D721Med (cell line): ENCODE results near the gene MECR.
"Not testable (repeated sequence)": the region's sequence is repeated elsewhere in the genome, so short reads cannot be mapped to it uniquely, and the experiment has no call there.

ENCODE experiments used
- DNase-seq: peaks from one replicate; pipeline ENCODE4 v3.0.0; 2011; ENCODE audit warnings: low spot score; ENCODE audit not compliant: insufficient read length
- FAIRE-seq: peaks from 2 replicates; lab custom pipeline; 2011; peaks lifted over from hg19 to GRCh38; lab: Jason Lieb, UNC
- CTCF ChIP-seq: IDR thresholded peaks from 2 replicates; pipeline ENCODE4 v1.5.1; 2012; ENCODE audit warnings: mild to moderate bottlenecking, control low read depth; ENCODE audit not compliant: insufficient read depth; ENCODE audit errors: missing control alignments

Gene MECR

GRCh38 chr1:29235955-29236711 lies 5.4 kb upstream of the MECR start, which contains the start of gene PTPRU:
Gene PTPRU, plus strand, starts transcription at chr1:29236522. Its CDS starts 123 bp downstream, at chr1:29236645.
- DNase-seq (peak; percentile 88), FAIRE-seq (no peak)
- peak; percentile 73 for TF ChIP-seq CTCF

- not testable (repeated sequence) for DNase-seq, FAIRE-seq
Measured at GRCh38 chr1:29234881-29235280, 4.1 kb upstream of the MECR start.

GRCh38 chr1:29234471-29234870 lies 3.7 kb upstream of the MECR start:
- TF ChIP-seq CTCF, result no peak
- no peak for DNase-seq
- FAIRE-seq, result no peak

GRCh38 chr1:29233693-29234092 lies 3.0 kb upstream of the MECR start:
- TF ChIP-seq CTCF, result no peak
- DNase-seq (no peak), FAIRE-seq (no peak)

GRCh38 chr1:29232387-29232786 lies 1.7 kb upstream of the MECR start:
- no peak for TF ChIP-seq CTCF
- no peak for FAIRE-seq
- DNase-seq, result no peak

GRCh38 chr1:29230204-29230552 lies 556 bp downstream of the MECR start:
- no peak for TF ChIP-seq CTCF
- DNase-seq (no peak), FAIRE-seq (no peak)

- no peak for TF ChIP-seq CTCF
- FAIRE-seq (no peak), DNase-seq (no peak)
Measured at GRCh38 chr1:29227511-29227910, 3.2 kb downstream of the MECR start.
